HAP-1 (cell line): ENCODE results near the gene MTNR1B.

Experiments
- DNase-seq, 2 experiments: peaks; one replicate each; pipeline ENCODE4 v3.0.0-alpha.2; 2016 to 2020; ENCODE audit warnings: low spot score in 2 of 2
- H3K27me3 ChIP-seq: fragments of 250-450 bp; sonication (Bioruptor Pico); 2 replicates; pipeline ENCODE4 v1.5.1; 2020; ENCODE audit warnings: low read depth, mild to moderate bottlenecking, moderate library complexity
- H3K36me3 ChIP-seq: fragments of 250-450 bp; sonication (Bioruptor Pico); replicated peaks from 2 replicates; pipeline ENCODE4 v1.5.1; 2020; ENCODE audit warnings: mild to moderate bottlenecking
- H3K4me1 ChIP-seq: fragments of 250-450 bp; sonication (Bioruptor Pico); 2 replicates; pipeline ENCODE4 v1.5.1; 2020; ENCODE audit warnings: mild to moderate bottlenecking
- H3K4me3 ChIP-seq: fragments of 250-450 bp; sonication (Bioruptor Pico); 2 replicates; pipeline ENCODE4 v1.5.1; 2020; ENCODE audit warnings: mild to moderate bottlenecking, moderate library complexity
- H3K9me3 ChIP-seq: fragments of 250-450 bp; sonication (Bioruptor Pico); 2 replicates; pipeline ENCODE4 v1.5.1; 2020; ENCODE audit warnings: mild to moderate bottlenecking, moderate library complexity
- in situ Hi-C: fragments of 300-500 bp; cut with MboI; formaldehyde crosslinking; loops from 3 replicates; pipeline ENCODE4 v1.14.3; 2020; ENCODE audit warnings: low sequenced_read_pairs, inconsistent platforms, mixed read lengths

The MTNR1B gene

DNA sequence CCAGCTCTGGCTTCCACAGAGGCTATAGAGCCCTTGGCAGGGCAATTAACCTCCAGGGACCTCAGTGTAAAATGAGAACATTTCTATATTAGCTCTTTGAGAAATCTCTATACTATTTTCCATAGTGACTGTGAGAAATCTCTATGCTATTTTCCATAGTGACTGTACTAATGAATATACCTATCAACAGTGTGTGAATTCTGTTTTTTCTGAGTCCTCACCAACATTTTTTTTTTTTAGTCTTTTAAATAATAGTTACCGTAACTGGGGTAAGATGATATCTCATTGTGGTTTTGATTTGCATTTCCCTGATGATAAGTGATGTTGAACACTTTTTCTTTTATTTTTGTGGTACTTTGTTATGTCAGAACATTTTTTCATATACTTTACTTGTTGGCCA is 7.0 kb upstream of the MTNR1B start:
- no peak for DNase-seq
- no peaks in the 10 kb centered on the region for H3K36me3 ChIP-seq
- H3K27me3 ChIP-seq = 0 out of 2 replicates have a peak, but pooled peaks cover 2% of the 10 kb centered on the region
- in situ Hi-C loops = no loop called here
- H3K4me1 ChIP-seq = no peaks in the 10 kb centered on the region
- H3K9me3 ChIP-seq = no peaks in the 10 kb centered on the region
- H3K4me3 ChIP-seq = no peak overlapping the region

- H3K9me3 ChIP-seq = no peaks in the 10 kb centered on the region
- DNase-seq = no peak
- H3K27me3 ChIP-seq = 0 out of 2 replicates have a peak, but pooled peaks cover 2% of the 10 kb centered on the region
- H3K4me3 ChIP-seq = no peak overlapping the region
- in situ Hi-C loops = no loop called here
- no peaks in the 10 kb centered on the region for H3K36me3 ChIP-seq
- no peaks in the 10 kb centered on the region for H3K4me1 ChIP-seq
Observed at GRCh38 chr11:92964471-92964870, 5.0 kb upstream of the MTNR1B start.

GRCh38 chr11:92965196-92965595 is 4.3 kb upstream of the MTNR1B start:
- in situ Hi-C loops = no loop called here
- DNase-seq = no peak
- Histone ChIP-seq H3K36me3 (no peaks in the 10 kb centered on the region), H3K9me3 (no peaks in the 10 kb centered on the region), H3K4me1 (no peaks in the 10 kb centered on the region), H3K4me3 (no peak overlapping the region), H3K27me3 (0 out of 2 replicates have a peak, but pooled peaks cover 2% of the 10 kb centered on the region)

GRCh38 chr11:92967178-92967577 is 2.3 kb upstream of the MTNR1B start:
- 0 out of 2 replicates have a peak, but pooled peaks cover 2% of the 10 kb centered on the region for H3K27me3 ChIP-seq
- DNase-seq = no peak
- in situ Hi-C loops = no loop called here
- H3K4me1 ChIP-seq = no peaks in the 10 kb centered on the region
- no peaks in the 10 kb centered on the region for H3K36me3 ChIP-seq
- H3K9me3 ChIP-seq = no peaks in the 10 kb centered on the region
- no peak overlapping the region for H3K4me3 ChIP-seq

- no peaks in the 10 kb centered on the region for H3K36me3 ChIP-seq
- 0 out of 2 replicates have a peak, but pooled peaks cover 2% of the 10 kb centered on the region for H3K27me3 ChIP-seq
- no peak for DNase-seq
- H3K9me3 ChIP-seq = no peaks in the 10 kb centered on the region
- no peaks in the 10 kb centered on the region for H3K4me1 ChIP-seq
- in situ Hi-C loops = no loop called here
- no peak overlapping the region for H3K4me3 ChIP-seq
Observed at GRCh38 chr11:92967867-92968266, 1.6 kb upstream of the MTNR1B start.

GRCh38 chr11:92969293-92969633 is 188 bp upstream of the MTNR1B start:
- Histone ChIP-seq H3K9me3 (no peaks in the 10 kb centered on the region), H3K36me3 (no peaks in the 10 kb centered on the region), H3K4me1 (no peaks in the 10 kb centered on the region), H3K4me3 (no peak overlapping the region), H3K27me3 (0 out of 2 replicates have a peak, but pooled peaks cover 2% of the 10 kb centered on the region)
- in situ Hi-C loops = no loop called here
- DNase-seq = no peak

DNA sequence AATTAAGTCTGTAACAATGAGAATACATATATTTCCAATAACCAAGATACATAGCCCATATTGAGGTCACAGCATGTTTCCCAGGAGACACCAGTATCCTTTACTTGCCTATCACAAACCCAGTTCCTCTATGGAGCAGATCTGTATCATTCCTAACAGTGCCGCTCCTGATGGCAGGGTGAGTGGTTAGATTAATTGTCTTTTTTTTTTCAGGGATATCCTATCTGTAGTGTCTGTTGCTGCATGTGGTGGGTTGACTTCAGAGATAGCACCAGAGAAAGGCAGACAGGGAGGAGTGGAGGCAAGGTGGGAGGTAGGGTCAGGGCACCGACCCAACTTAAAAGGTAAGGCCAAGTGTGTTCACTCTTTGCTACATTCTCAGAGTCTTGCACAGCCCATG is 2.8 kb downstream of the MTNR1B start:
- in situ Hi-C loops = no loop called here
- no peaks in the 10 kb centered on the region for H3K36me3 ChIP-seq
- DNase-seq = no peak

DNA sequence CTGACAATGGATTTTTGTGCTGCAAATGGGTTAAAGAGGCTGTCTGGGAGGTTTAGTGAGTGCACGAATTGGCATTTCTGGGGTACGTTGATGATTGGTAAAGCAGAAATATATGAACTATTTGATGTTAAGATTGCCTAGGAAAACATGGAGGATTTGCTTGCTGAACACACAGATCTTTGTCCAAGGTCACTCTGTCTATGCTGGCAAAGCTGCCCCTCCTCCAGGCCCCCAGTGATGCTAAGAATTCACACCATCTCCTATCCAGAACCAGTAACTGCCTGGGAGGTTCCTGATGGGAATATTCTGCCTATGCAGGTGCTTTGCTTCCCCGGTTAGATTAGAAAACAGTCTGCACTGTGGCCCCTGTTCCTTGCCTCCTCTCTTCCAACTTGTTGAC is 5.8 kb downstream of the MTNR1B start:
- no peaks in the 10 kb centered on the region for H3K9me3 ChIP-seq
- no peaks in the 10 kb centered on the region for H3K27me3 ChIP-seq
- H3K4me3 ChIP-seq = no peak overlapping the region
- in situ Hi-C loops = no loop called here
- no peaks in the 10 kb centered on the region for H3K36me3 ChIP-seq
- no peak for DNase-seq
- H3K4me1 ChIP-seq = no peaks in the 10 kb centered on the region

More for the DNA sequence above, 2.8 kb downstream of the MTNR1B start:
- Histone ChIP-seq H3K4me3 (no peak overlapping the region), H3K27me3 (no peaks in the 10 kb centered on the region), H3K9me3 (no peaks in the 10 kb centered on the region), H3K4me1 (no peaks in the 10 kb centered on the region)

- in situ Hi-C loops = no loop called here
- H3K9me3 ChIP-seq = no peaks in the 10 kb centered on the region
- H3K4me1 ChIP-seq = no peaks in the 10 kb centered on the region
Observed at GRCh38 chr11:92976681-92977080, 7.2 kb downstream of the MTNR1B start.

DNA sequence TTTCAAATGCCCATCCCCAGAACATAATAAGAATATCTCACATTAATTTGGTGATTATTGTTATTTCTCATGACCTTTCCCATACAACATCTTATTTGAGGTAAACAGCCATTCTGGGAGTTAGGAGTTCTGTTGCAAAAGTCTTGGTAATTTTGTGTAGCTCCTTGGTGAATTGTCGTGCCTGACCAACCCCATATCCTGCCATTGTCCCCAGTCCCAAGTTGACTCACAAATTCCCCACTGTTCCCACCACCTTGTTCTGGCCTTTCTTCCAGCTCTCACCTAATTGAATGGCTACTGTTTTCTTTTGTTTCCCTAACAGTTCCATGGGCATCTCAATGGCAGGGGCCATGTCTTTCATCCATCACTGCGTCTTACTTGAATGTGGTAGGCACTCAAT is 8.0 kb downstream of the MTNR1B start:
- H3K27me3 ChIP-seq = no peaks in the 10 kb centered on the region
- in situ Hi-C loops = no loop called here
- H3K9me3 ChIP-seq = no peaks in the 10 kb centered on the region
- no peaks in the 10 kb centered on the region for H3K4me1 ChIP-seq
- H3K36me3 ChIP-seq = no peaks in the 10 kb centered on the region
- DNase-seq = no peak
- no peak overlapping the region for H3K4me3 ChIP-seq

More at GRCh38 chr11:92976681-92977080, 7.2 kb downstream of the MTNR1B start:
- Histone ChIP-seq H3K4me3 (no peak overlapping the region), H3K27me3 (no peaks in the 10 kb centered on the region), H3K36me3 (no peaks in the 10 kb centered on the region)
- no peak for DNase-seq

DNA sequence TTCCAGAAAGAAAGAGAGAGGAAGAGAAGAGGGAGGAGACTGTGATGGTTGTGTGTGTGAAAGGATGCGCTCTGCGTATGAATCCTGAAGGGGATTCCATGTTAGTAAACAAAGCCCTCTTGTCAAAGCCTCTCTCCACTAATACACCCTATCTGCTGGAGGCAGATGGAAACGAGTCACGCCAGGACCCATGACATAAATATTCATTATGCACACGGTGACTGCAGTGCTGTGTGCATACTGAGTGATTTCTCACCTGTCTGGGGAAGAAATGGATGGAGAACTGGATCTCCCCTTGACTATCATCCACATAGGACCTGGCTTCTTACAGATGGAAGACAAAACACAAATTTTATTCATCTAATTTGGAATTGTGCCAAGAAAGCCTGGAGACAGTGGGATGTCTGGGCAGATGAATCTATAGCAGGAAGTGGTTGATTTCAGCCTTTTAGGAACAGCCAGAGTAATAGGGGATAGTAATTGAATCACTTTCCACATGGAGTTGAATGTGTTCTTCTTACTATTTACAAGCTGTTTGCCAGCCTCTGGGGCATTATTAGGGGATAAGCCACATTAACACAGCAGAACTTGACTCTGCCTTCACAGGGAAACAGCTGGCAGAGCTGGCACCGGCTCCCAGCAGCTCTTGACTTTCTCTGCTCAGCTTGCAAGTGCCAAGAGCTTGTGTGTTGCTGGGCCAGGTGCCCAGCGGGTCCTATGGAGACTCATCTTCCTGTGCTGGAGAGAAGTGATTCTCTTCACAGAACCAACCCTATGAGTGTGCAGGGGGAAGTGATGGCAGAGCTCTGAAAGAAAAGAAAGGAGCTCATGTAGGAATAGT is 9.0 kb downstream of the MTNR1B start:
- no peak for DNase-seq
- Histone ChIP-seq H3K9me3 (no peaks in the 10 kb centered on the region), H3K4me3 (no peak overlapping the region), H3K4me1 (no peaks in the 10 kb centered on the region), H3K36me3 (no peaks in the 10 kb centered on the region), H3K27me3 (no peaks in the 10 kb centered on the region)
- in situ Hi-C loops = no loop called here

DNA sequence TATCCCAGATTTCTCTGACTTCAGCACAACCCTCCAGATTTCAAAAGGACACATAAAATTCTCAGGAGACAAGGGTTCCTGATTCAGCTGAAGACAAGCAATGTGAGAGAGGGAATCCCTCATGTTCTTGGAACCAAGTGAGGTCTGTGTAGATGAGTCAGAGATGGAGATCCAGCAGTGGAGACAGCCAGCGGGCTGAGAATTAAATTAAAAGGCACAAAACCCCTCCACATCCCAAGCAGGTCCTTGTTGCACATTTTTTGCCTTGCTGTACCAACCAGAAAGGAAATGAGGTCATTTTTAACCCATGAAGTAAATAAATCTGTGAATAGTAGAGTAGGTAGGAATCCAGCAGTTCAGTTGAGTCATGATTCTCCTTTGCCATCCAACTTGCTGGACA is 9.7 kb downstream of the MTNR1B start:
- Histone ChIP-seq H3K4me3 (no peak overlapping the region), H3K36me3 (no peaks in the 10 kb centered on the region), H3K9me3 (no peaks in the 10 kb centered on the region), H3K4me1 (no peaks in the 10 kb centered on the region), H3K27me3 (no peaks in the 10 kb centered on the region)
- in situ Hi-C loops = no loop called here
- DNase-seq = no peak

DNA sequence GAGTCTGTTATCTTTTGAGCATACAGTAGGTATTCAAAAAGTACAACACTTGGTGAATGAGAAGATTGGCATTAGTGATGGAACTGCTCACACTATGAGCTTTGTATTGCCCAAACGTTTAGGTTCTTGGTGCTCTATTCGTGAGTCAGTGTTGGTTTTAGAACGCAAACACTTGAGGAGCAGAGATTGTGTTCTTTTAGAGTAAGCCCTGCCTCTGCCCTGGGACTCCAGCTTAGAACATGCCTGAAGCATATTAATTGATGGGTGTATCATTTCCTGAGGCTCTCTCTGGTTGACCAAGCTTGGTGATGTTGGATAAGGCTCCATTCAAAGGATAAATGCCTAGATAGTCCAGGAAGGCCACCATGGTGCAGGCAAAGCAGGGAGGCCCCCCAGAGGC is 10.9 kb downstream of the MTNR1B start:
- Histone ChIP-seq H3K9me3 (no peaks in the 10 kb centered on the region), H3K4me3 (no peak overlapping the region), H3K27me3 (no peaks in the 10 kb centered on the region), H3K36me3 (no peaks in the 10 kb centered on the region), H3K4me1 (no peaks in the 10 kb centered on the region)
- no peak for DNase-seq
- in situ Hi-C loops = no loop called here

- no peaks in the 10 kb centered on the region for H3K27me3 ChIP-seq
- no peaks in the 10 kb centered on the region for H3K9me3 ChIP-seq
- H3K4me3 ChIP-seq = no peak overlapping the region
- no peak for DNase-seq
- no peaks in the 10 kb centered on the region for H3K4me1 ChIP-seq
- H3K36me3 ChIP-seq = no peaks in the 10 kb centered on the region
- in situ Hi-C loops = no loop called here
Observed at GRCh38 chr11:92981508-92982043, 12.1 kb downstream of the MTNR1B start.
